HG03378 (cell line): ENCODE measurements around the gene SLC10A4.
"Not testable (repeated sequence)": the region's sequence is repeated elsewhere in the genome, so short reads cannot be mapped to it uniquely, and the experiment has no call there.

ENCODE experiments used
- ATAC-seq: cut with Tn5 transposase; IDR thresholded peaks from one replicate; pipeline ENCODE4 v1.9.1; 2021; ENCODE audit warnings: mild to moderate bottlenecking, moderate library complexity; ENCODE audit not compliant: unreplicated experiment

The SLC10A4 gene

GRCh38 chr4:48483006-48483776 lies at the start of gene SLC10A4:
Gene SLC10A4, plus strand, starts transcription at chr4:48483343. Its CDS starts 219 bp downstream, at chr4:48483562.
- no peak for ATAC-seq

- no peak for ATAC-seq
Observed at GRCh38 chr4:48436318-48436717, 46.8 kb upstream of the SLC10A4 start.

- no peak for ATAC-seq
Observed at GRCh38 chr4:48439988-48440387, 43.2 kb upstream of the SLC10A4 start.

- not testable (repeated sequence) for ATAC-seq
Observed at GRCh38 chr4:48440914-48441313, 42.2 kb upstream of the SLC10A4 start.

- no peak for ATAC-seq
Observed at GRCh38 chr4:48445704-48446103, 37.4 kb upstream of the SLC10A4 start.

GRCh38 chr4:48446642-48447041 lies 36.5 kb upstream of the SLC10A4 start:
- ATAC-seq, result no peak

GRCh38 chr4:48449151-48449550 lies 34.0 kb upstream of the SLC10A4 start:
- ATAC-seq, result no peak

GRCh38 chr4:48450740-48451139 lies 32.4 kb upstream of the SLC10A4 start:
- ATAC-seq, result no peak

GRCh38 chr4:48451656-48452055 lies 31.5 kb upstream of the SLC10A4 start:
- ATAC-seq, result not testable (repeated sequence)

- ATAC-seq, result no peak
Observed at GRCh38 chr4:48454591-48454990, 28.6 kb upstream of the SLC10A4 start.

- no peak for ATAC-seq
Observed at GRCh38 chr4:48461000-48461399, 22.1 kb upstream of the SLC10A4 start.

GRCh38 chr4:48462363-48462762 lies 20.8 kb upstream of the SLC10A4 start:
- no peak for ATAC-seq

GRCh38 chr4:48467442-48467841 lies 15.7 kb upstream of the SLC10A4 start:
- ATAC-seq, result no peak

- ATAC-seq, result no peak
Observed at GRCh38 chr4:48467891-48468290, 15.3 kb upstream of the SLC10A4 start.

GRCh38 chr4:48470137-48470536 lies 13.0 kb upstream of the SLC10A4 start:
- ATAC-seq, result no peak

- no peak for ATAC-seq
Observed at GRCh38 chr4:48470570-48470969, 12.6 kb upstream of the SLC10A4 start.

- ATAC-seq, result no peak
Observed at GRCh38 chr4:48472794-48473193, 10.3 kb upstream of the SLC10A4 start.

GRCh38 chr4:48475770-48476169 lies 7.4 kb upstream of the SLC10A4 start:
- no peak for ATAC-seq

GRCh38 chr4:48478273-48478672 lies 4.9 kb upstream of the SLC10A4 start:
- ATAC-seq, result no peak

- no peak for ATAC-seq
Observed at GRCh38 chr4:48481581-48481980, 1.6 kb upstream of the SLC10A4 start.

- ATAC-seq, result no peak
Observed at GRCh38 chr4:48483777-48484493, 792 bp downstream of the SLC10A4 start.

GRCh38 chr4:48484494-48485168 lies 1.5 kb downstream of the SLC10A4 start:
- no peak for ATAC-seq
